Measurements from ENCODE around the gene ARMCX4. TPM values are rescaled to one million over a fixed set of nuclear protein-coding genes. Genes with fewer than 3 reads are reported as not detected.

The ARMCX4 gene
- total and polyA plus RNA-seq, 8 donors: 3.1 to 35.3 (median 4.6) TPM

- Histone ChIP-seq H3K27ac (no peak overlapping the region), H3K36me3 (peaks cover 0 to 20% (median 7%) of the 10 kb centered on the region in 4 donors), H3K9me3 (no peaks in the 10 kb centered on the region), H3K27me3 (no peaks in the 10 kb centered on the region), H3K4me3 (no peak overlapping the region), H3K4me1 (peaks cover 0 to 8% (median 0%) of the 10 kb centered on the region in 4 donors)
- intact Hi-C loops (cut with DNase I; ENCODE audit: low total_unique reads): no loop called here
- peak in 1 of 2 donors; percentile 11 for DNase-seq
- WGBS, 5 donors: 40 to 81% (median 67%) methylated on average over 2 of the region's 2 CpGs
- TF ChIP-seq, protein P1, sequence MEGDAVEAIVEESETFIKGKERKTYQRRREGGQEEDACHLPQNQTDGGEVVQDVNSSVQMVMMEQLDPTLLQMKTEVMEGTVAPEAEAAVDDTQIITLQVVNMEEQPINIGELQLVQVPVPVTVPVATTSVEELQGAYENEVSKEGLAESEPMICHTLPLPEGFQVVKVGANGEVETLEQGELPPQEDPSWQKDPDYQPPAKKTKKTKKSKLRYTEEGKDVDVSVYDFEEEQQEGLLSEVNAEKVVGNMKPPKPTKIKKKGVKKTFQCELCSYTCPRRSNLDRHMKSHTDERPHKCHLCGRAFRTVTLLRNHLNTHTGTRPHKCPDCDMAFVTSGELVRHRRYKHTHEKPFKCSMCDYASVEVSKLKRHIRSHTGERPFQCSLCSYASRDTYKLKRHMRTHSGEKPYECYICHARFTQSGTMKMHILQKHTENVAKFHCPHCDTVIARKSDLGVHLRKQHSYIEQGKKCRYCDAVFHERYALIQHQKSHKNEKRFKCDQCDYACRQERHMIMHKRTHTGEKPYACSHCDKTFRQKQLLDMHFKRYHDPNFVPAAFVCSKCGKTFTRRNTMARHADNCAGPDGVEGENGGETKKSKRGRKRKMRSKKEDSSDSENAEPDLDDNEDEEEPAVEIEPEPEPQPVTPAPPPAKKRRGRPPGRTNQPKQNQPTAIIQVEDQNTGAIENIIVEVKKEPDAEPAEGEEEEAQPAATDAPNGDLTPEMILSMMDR (IDR thresholded peaks at IDR 0.05): no peak
- no peak for TF ChIP-seq POLR2A (IDR thresholded peaks at IDR 0.05)
- TF ChIP-seq EP300 (IDR thresholded peaks at IDR 0.05): no peak
- TF ChIP-seq POLR2AphosphoS5 (IDR thresholded peaks at IDR 0.05): no peak
Measured at GRCh38 chrX:101450961-101451360, 34.3 kb upstream of the ARMCX4 start.

- WGBS, 5 donors: 70 to 84% (median 77%) methylated on average over 3 of the region's 3 CpGs
- Histone ChIP-seq H3K9me3 (no peaks in the 10 kb centered on the region), H3K4me3 (no peak overlapping the region), H3K36me3 (peaks cover 0 to 12% (median 8%) of the 10 kb centered on the region in 4 donors), H3K4me1 (peaks cover 0 to 8% (median 0%) of the 10 kb centered on the region in 4 donors), H3K27me3 (no peaks in the 10 kb centered on the region), H3K27ac (no peak overlapping the region)
- TF ChIP-seq POLR2A (IDR thresholded peaks at IDR 0.05) (no peak), EP300 (IDR thresholded peaks at IDR 0.05) (no peak), POLR2AphosphoS5 (IDR thresholded peaks at IDR 0.05) (no peak)
- TF ChIP-seq, protein P1 (IDR thresholded peaks at IDR 0.05): no peak
- intact Hi-C loops (cut with DNase I; ENCODE audit: low total_unique reads): no loop called here
- DNase-seq: no peak
Measured at GRCh38 chrX:101452056-101452455, 33.2 kb upstream of the ARMCX4 start.

- H3K4me3 ChIP-seq: no peak overlapping the region
Measured at GRCh38 chrX:101460669-101461068, 24.6 kb upstream of the ARMCX4 start.

DNA sequence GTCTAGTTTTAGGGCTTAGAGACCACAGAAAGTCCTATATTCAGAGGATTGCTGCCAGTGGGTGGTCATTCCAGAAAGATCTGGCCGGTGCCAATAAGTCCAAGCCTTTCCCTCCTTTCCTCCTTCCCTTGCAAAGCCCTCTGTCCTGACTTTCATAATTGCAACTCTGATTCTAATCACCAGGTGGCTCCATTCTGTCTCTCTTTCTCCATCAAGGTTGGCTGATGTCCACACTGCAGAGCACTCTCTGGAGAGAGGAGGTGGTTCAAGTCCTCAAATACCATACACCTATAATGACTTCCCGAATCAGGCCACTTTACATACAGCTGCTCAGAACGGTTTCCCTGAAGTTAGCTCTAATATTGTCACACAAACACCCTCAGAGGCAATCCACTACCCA, 22.4 kb upstream of the ARMCX4 start:
- TF ChIP-seq POLR2A (IDR thresholded peaks at IDR 0.05) (no peak), POLR2AphosphoS5 (IDR thresholded peaks at IDR 0.05) (no peak), EP300 (IDR thresholded peaks at IDR 0.05) (no peak)
- TF ChIP-seq, protein P1 (IDR thresholded peaks at IDR 0.05): no peak
- DNase-seq: peak in 1 of 2 donors; percentile 14
- Histone ChIP-seq H3K9me3 (no peaks in the 10 kb centered on the region), H3K27ac (no peak overlapping the region), H3K4me1 (no peaks in the 10 kb centered on the region), H3K4me3 (no peak overlapping the region), H3K27me3 (no peaks in the 10 kb centered on the region), H3K36me3 (peaks cover 0 to 14% (median 4%) of the 10 kb centered on the region in 4 donors)
- intact Hi-C loops (cut with DNase I; ENCODE audit: low total_unique reads): no loop called here
- WGBS, 5 donors: 63 to 80% (median 75%) methylated on average over 2 to 3 of the region's 3 CpGs

More at GRCh38 chrX:101460669-101461068, 24.6 kb upstream of the ARMCX4 start:
- no peaks in the 10 kb centered on the region for H3K4me1 ChIP-seq
- no peaks in the 10 kb centered on the region for H3K9me3 ChIP-seq
- TF ChIP-seq, protein P1 (IDR thresholded peaks at IDR 0.05): no peak
- no peak for TF ChIP-seq EP300 (IDR thresholded peaks at IDR 0.05)
- TF ChIP-seq POLR2AphosphoS5 (IDR thresholded peaks at IDR 0.05): no peak
- no peak for TF ChIP-seq POLR2A (IDR thresholded peaks at IDR 0.05)
- intact Hi-C loops (cut with DNase I; ENCODE audit: low total_unique reads): no loop called here
- DNase-seq: no peak
- no peaks in the 10 kb centered on the region for H3K27me3 ChIP-seq
- H3K27ac ChIP-seq: no peak overlapping the region
- peaks cover 0 to 9% (median 7%) of the 10 kb centered on the region in 4 donors for H3K36me3 ChIP-seq
- WGBS, 5 donors: 46 to 83% (median 77%) methylated on average over 1 of the region's 1 CpG

Data from stomach (tissue), 9 donors.